MM.1S (cell line): ENCODE data around the gene DGKG.

Experiments used
- EZH2phosphoT487 ChIP-seq: fragments of 300-600 bp; sonication (generic); IDR thresholded peaks from 2 replicates; pipeline ENCODE4 v1.6.1; 2018; ENCODE audit warnings: antibody characterized with exemption, low read length
- TF ChIP-seq, protein P1 (sequence below): fragments of 300-600 bp; sonication (generic); IDR thresholded peaks from 2 replicates; pipeline ENCODE4 v1.5.1; 2016; ENCODE audit warnings: antibody characterized with exemption, low read length, mixed read lengths

DNA sequence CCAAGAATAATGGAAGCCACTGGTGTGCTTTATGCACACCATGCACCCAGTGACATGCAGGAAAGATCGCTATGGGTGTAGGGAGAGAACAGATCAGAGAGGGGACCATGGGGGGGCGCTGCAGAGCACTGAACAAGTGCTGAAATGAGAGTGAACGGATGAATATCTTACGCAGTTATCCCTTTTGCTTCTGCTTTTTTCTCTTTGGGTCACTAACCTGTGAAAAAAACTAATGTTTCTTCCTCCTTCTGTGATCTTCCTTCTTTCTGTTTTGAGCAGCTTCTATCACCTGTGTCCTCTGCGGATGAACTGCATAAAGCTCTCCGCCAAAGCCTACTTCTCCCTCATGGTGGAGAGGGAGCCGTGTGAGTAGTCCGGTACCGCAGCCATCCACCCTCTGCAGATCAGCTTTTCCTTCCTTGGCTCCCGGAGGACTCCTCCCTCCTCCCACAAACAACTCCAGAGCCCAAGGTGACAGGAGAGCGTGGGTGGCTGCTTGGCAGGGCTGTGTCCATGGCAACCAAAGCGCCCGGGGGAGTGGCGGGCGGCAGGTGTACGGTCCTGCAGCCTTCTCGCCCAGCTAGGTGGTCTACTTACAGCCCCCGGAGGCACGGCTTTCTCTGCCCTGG lies 106.2 kb downstream of the DGKG start:
- TF ChIP-seq, protein P1, sequence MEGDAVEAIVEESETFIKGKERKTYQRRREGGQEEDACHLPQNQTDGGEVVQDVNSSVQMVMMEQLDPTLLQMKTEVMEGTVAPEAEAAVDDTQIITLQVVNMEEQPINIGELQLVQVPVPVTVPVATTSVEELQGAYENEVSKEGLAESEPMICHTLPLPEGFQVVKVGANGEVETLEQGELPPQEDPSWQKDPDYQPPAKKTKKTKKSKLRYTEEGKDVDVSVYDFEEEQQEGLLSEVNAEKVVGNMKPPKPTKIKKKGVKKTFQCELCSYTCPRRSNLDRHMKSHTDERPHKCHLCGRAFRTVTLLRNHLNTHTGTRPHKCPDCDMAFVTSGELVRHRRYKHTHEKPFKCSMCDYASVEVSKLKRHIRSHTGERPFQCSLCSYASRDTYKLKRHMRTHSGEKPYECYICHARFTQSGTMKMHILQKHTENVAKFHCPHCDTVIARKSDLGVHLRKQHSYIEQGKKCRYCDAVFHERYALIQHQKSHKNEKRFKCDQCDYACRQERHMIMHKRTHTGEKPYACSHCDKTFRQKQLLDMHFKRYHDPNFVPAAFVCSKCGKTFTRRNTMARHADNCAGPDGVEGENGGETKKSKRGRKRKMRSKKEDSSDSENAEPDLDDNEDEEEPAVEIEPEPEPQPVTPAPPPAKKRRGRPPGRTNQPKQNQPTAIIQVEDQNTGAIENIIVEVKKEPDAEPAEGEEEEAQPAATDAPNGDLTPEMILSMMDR = peak; percentile 46
- TF ChIP-seq EZH2phosphoT487 = no peak
